ENCODE results near the gene TBX10.

Gene TBX10

GRCh38 chr11:67665541-67666302 lies 26.2 kb upstream of the TBX10 start:
- H3K27me3 ChIP-seq (replicated peaks): no peaks in the 10 kb centered on the region
- H3K27ac ChIP-seq: no peak overlapping the region
- in situ Hi-C loops (cut with HindIII; ENCODE audit: low pct_ligation_motif_present, low sequenced_read_pairs): no loop called here
- H3K36me3 ChIP-seq (replicated peaks): no peaks in the 10 kb centered on the region
- DNase-seq: no peak
- no peak for TF ChIP-seq CTCF (IDR thresholded peaks at IDR 0.05; ENCODE audit: low read depth, low read length, missing control alignments)
- no peak overlapping the region for H3K4me3 ChIP-seq (ENCODE audit: low read depth, low read length)

DNA sequence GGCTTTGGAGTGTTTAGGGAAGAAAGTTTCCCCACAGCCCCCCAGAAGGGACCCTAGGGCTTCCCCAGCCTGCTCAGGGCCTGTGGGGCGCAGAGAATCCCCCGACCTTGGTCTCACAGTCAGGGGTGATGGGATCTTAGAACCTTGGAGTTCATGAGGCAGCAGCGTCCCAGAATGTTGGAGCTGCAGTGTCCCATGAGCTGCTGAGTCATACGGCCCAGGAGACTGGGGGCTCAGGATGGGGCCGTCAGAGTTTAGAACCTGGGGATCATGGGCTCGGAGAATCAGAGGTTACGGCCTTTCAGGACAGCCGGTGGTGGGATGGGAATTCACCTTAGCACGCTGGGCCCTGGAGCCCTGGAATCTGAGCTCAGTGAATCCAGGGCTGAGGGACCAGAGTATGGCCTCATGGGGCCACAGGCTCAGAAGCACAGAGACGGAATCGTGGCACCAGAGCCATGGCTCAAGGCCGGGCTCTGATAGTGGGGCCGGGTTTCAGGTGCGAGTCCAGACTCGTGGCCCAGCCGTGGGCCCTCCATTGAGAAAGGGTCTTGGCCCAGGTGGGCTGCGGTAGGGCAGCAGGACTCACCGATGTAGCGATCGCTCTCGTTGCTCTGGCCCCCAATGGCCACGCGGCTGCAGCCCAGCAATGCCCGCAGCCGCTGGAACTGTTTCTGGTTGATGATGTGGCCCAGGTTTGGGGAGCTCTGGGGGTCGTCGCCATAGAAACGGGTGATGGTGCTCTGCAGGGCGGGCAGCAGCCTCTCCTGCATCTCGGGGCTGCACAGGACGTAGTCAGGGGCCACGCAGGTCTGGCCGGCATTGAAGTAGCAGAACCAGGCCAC lies 25.4 kb upstream of the TBX10 start:
- no peak for TF ChIP-seq CTCF (IDR thresholded peaks at IDR 0.05; ENCODE audit: low read depth, low read length, missing control alignments)
- no peak for DNase-seq
- in situ Hi-C loops (cut with HindIII; ENCODE audit: low pct_ligation_motif_present, low sequenced_read_pairs): no loop called here

GRCh38 chr11:67664213-67664585 lies 24.6 kb upstream of the TBX10 start:
- no peak for TF ChIP-seq CTCF (IDR thresholded peaks at IDR 0.05; ENCODE audit: low read depth, low read length, missing control alignments)
- no peak for DNase-seq
- no peak overlapping the region for H3K27ac ChIP-seq
- H3K27me3 ChIP-seq (replicated peaks): no peaks in the 10 kb centered on the region
- no peak overlapping the region for H3K4me3 ChIP-seq (ENCODE audit: low read depth, low read length)
- in situ Hi-C loops (cut with HindIII; ENCODE audit: low pct_ligation_motif_present, low sequenced_read_pairs): no loop called here
- no peaks in the 10 kb centered on the region for H3K36me3 ChIP-seq (replicated peaks)

More for the DNA sequence above, 25.4 kb upstream of the TBX10 start:
- no peak overlapping the region for H3K27ac ChIP-seq
- H3K4me3 ChIP-seq (ENCODE audit: low read depth, low read length): no peak overlapping the region
- no peaks in the 10 kb centered on the region for H3K27me3 ChIP-seq (replicated peaks)
- no peaks in the 10 kb centered on the region for H3K36me3 ChIP-seq (replicated peaks)

DNA sequence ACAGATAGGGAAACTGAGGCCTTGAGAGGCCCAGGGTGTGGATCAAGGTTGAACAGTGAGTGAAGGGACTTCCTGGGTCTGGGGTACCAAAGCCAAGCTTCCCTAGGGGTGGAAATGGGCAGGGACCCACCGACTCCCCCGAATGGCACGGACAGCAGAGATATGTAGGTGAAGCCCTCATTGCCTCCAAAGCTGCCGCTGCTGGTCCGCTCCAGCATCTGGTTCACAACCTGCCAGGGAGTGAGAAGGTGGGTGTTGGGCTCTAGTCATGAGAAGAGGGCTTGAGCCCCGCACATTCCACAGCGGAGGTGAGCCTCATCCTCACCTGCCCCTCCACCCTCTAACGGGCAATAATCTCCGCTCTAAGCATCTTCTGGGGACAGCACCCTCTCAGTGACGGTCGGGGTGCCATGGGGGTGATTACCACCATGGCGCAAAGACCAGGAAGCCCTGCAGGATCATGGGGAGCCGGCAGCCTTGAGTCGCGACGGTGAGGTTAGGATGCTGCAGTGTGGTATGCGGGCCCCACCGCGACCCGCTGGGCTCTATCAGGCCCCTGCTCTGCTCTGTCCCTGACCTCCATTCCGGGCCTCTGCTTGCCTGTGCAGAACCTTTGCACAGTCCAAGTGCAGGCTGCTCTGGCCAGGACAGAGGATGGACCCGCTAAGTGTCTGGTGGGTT lies 24.1 kb upstream of the TBX10 start:
- DNase-seq: no peak
- no peaks in the 10 kb centered on the region for H3K36me3 ChIP-seq (replicated peaks)
- TF ChIP-seq CTCF (IDR thresholded peaks at IDR 0.05; ENCODE audit: low read depth, low read length, missing control alignments): no peak
- in situ Hi-C loops (cut with HindIII; ENCODE audit: low pct_ligation_motif_present, low sequenced_read_pairs): no loop called here
- H3K27ac ChIP-seq: no peak overlapping the region
- H3K27me3 ChIP-seq (replicated peaks): no peaks in the 10 kb centered on the region
- no peak overlapping the region for H3K4me3 ChIP-seq (ENCODE audit: low read depth, low read length)

DNA sequence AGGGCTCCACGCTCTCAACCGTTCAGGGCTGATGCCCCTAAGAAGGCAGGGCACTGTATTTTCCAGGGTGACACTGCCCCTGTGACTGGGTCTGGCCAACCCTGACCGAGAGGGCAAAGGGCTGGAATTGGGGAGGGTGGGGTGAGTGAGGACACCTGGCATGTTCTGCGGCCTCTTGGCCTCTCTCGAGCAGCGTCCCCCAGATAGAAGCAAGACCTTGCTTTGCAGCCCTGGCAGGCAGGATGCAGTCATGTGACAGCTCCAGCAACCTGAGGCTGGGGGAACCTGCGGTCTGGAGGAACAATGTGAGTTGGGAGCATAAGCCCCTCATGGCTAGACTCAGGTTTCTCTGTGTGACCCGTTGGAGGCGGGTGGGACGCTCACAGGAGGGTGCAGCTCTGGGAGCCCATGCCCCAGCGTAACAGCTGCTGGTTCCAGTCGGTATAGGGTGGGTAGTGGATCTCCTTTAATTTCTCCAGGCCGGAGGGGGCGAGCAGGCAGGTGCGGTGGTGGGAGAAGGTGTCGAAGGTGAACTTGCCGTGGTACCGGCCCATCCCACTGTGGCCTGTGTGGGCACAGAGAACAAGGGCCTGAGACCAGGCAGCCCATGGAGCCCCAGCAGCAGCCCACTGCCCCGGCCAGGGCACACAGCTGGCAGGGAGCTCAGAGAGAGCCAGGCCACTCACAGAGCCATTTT lies 23.4 kb upstream of the TBX10 start:
- in situ Hi-C loops (cut with HindIII; ENCODE audit: low pct_ligation_motif_present, low sequenced_read_pairs): no loop called here

More for the DNA sequence above, 23.4 kb upstream of the TBX10 start:
- Histone ChIP-seq H3K4me3 (ENCODE audit: low read depth, low read length) (no peak overlapping the region), H3K27ac (no peak overlapping the region), H3K27me3 (replicated peaks) (no peaks in the 10 kb centered on the region), H3K36me3 (replicated peaks) (no peaks in the 10 kb centered on the region)
- no peak for TF ChIP-seq CTCF (IDR thresholded peaks at IDR 0.05; ENCODE audit: low read depth, low read length, missing control alignments)
- no peak for DNase-seq
